ENCODE measurements around the gene FAM216A.
"Not testable (repeated sequence)": the region's sequence is repeated elsewhere in the genome, so short reads cannot be mapped to it uniquely, and the experiment has no call there.

The FAM216A gene

GRCh38 chr12:110501752-110502738, 33.4 kb downstream of the FAM216A start, which contains the start of the genes RAD9B and VPS29:
RAD9B (plus strand) TSS chr12:110502331; CDS start chr12:110502338, 7 bp downstream.
VPS29 (minus strand) TSS chr12:110502111; CDS start chr12:110502051, 60 bp downstream.
- peak; percentile 99 for DNase-seq

- no peak for DNase-seq
These were observed 34.8 kb downstream of the FAM216A start for GRCh38 chr12:110503432-110503831.

DNA sequence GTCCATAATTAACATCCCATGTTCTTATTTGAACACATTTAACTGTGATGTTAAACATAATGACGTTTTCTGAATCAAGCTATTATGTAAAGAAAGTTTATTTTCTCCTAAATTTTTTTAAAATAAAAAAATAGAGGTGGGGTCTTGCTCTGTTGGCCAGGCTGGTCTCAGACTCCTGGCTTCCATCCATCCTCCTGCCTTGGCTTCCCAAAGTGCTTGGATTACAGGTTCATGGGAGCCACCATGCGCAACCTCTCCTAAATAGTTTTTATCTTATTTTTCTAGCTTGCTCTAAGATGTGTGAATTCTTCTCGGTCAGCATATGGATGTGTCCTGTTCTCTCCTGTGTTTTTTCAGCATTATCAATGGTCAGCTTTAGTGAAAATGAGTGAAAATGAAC, 36.7 kb downstream of the FAM216A start:
- no peak for DNase-seq

- DNase-seq = no peak
These were observed 39.5 kb downstream of the FAM216A start for GRCh38 chr12:110508071-110508586.

DNA sequence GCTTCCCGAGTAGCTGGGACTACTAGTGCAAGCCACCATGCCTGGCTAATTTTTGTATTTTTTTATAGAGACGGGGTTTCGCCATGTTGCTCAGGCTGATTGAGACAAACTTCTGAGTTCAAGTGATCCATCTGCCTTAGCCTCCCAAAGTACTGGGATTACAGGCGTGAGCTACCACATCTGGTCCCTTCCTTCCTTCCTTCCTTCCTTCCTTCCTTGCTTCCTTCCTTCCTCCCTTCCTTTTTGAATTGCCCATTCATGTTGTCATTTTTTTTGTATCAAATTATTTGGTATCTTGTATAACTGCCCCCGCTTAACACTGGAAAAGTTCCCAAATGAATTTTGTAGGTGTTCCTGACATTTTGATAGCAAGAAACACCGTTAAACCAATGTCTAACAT, 45.2 kb downstream of the FAM216A start:
- DNase-seq = no peak

DNA sequence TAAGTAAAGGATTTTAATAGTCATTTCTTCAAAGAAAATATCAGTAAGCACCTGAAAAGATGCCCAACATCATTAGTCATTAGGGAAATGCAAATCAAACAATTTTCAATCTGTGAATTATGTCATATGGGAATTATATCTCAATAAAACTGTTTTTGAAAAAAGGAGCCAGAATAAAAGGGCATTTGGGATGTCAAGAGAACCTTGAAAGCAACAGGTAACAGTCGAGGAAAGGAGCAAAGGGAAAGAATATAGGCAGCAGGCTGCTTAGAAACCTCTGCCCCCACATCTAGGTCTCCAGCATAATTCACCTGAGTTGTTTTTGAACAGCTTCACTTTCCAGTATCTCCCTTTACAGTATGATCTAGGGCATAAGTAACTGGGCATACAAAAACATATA, 45.7 kb downstream of the FAM216A start:
- no peak for DNase-seq

DNA sequence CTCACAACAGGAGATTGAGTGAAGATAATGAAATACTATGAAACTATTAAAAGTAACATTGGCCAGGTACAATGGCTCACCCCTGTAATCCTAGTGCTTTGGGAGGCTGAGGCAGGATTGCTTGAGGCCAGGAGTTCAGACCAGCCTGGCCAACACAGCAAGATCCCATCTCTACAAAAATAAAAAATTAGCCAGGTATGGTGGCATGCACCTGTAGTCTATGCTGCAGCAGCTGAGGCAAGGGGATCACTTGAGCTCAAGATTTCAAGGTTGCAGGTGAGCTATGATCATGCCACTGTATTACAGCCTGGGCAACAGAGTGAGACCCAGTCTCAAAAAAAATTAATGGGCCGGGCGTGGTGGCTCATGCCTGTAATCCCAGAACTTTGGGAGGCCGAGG, 48.4 kb downstream of the FAM216A start:
- DNase-seq = no peak

DNA sequence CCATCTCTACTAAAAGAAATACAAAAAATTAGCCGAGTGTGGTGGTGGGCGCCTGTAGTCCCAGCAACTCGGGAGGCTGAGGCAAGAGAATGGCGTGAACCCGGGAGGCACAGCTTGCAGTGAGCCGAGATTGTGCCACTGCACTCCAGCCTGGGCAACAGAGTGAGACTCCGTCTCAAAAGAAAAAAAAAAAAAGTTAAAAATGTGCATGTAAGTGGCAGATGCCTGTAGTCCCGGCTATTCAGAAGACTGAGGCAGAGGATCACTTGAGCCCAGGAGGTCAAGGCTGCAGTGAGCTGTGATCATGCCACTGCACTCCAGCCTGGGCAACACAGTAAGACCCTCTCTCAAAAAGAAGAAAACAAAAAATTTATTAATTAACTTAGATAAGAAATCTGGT, 49.4 kb downstream of the FAM216A start:
- DNase-seq = not testable (repeated sequence)

- DNase-seq = not testable (repeated sequence)
These were observed 52.4 kb downstream of the FAM216A start for GRCh38 chr12:110520876-110521712.

GRCh38 chr12:110528277-110528839, 59.7 kb downstream of the FAM216A start:
- DNase-seq = no peak

DNA sequence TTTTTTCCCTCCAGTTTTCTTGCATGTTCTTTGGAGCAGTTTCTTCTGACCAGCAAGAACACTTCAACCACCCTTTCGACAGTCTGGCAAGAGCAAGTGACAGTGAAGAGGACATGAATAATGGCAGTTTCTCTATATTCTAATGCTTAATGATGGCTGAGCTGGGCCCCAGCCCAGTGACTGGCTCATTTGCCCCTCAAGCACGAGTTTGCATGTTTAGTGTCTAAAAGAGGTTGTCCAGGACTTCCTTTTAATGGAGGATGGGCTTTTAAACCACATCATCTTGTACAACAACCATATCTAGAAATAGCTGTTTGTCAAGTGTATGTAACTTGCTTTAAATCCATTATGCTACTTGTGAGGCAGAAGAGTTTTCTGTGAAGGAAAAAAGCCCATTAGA, 61.9 kb downstream of the FAM216A start:
- DNase-seq = no peak

DNA sequence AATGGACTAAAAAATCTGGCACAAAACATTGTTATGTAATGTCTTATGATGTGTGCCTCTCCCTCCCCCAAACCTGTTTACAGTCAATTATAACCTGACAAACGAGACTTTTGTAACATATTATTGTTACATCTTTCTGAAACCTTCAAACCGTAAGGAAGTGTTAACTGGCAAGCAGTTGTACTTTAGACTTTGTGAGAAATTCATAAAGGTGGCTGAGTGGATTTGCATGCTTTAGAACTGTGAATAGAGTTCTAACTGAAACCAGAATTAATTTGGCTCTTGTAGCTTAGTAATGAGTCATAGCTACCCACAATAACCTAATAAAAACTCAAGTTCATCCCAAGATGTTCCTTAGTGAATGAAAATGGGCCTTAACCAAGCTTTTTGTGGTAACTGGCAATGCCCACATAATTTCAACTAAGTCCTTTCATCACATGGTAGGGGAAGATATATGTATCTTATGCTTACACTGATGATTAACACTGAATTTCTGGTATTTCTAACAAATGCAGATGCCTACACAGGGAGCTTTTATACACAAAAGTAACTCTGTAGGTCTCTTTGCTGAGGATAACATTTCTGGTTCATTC, 63.2 kb downstream of the FAM216A start:
- no peak for DNase-seq

- no peak for DNase-seq
These were observed 64.0 kb downstream of the FAM216A start for GRCh38 chr12:110532644-110533043.

GRCh38 chr12:110533607-110534006, 65.0 kb downstream of the FAM216A start:
- no peak for DNase-seq

- no peak for DNase-seq
These were observed 66.2 kb downstream of the FAM216A start for GRCh38 chr12:110534811-110535210.

DNA sequence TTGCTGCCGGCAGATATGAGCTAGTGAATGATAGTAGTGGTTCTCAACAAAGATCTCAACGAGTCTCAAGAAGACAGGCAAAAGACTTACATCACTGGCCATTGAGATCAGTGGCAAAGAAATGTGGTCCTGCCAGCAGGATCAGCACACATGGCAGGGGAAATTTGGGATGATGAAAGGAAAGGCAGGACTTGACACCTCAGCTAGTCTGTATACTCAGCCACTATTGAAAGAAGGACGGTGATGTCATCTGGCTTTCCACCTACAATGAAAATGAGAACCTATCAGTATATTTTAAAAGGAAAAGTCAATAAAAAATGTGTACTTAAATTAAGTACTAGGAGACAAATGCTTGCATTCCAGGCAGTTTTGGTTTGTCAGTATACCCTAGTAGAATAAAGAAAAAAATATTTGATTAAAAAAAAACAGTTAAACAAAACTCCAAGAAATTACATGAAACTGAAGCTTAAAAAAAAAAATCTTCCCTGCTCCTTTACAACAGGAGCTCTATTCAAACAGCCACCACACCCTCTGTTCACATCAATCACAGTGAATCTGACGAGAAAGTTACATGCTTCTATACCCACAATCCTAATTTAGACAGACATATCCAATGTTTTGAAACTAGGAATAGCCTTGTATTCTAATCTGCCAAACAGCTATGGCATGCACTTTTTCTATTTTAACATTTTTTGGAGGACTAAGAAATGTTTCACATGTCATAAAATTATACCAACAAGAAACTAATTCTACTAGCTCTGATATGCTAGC, 68.4 kb downstream of the FAM216A start:
- DNase-seq = no peak

GRCh38 chr12:110537605-110538409, 69.2 kb downstream of the FAM216A start:
- no peak for DNase-seq

DNA sequence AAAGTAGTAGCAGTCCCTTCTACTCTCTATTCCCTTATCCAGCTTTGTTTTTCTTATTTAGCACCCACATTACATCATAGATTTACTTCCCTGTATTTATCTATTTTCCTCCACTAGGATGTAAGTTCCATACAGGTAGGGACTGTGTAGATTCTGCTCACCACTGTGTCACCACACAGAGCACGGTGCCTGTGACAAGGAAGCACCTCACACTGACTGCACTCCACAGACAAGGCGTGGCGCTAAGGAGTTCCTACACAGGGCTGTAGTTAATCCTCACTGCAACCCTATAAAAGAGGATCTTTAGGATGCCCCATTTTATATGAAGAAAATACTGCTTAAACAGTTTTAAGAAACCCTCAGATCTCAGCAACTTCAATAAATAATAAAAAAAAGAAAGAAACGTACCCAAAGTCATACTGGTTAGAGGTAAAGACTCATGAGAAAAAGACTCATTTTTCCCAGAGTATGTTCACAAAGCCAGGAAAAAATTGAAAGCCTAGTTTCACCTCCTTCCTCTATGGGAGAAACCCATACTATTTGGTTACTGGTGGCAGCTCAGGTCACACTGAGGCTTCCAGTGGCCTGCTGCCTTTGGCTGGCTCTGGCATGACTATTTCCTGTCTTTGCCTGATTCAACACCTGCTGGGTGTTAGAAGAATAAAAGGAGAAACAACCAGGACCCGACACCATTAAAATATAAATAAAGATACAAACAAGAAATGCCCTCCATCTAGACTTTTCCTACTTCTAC, 70.4 kb downstream of the FAM216A start:
- DNase-seq = no peak

All from activated gamma-delta T cell treated with Interleukin-2 at 50 U/mL for 16 hours (primary cell).